ENCODE results near the gene ADAP1.

GRCh38 chr7:876972-877311, 77.5 kb downstream of the ADAP1 start:
- TF ChIP-seq GATA2 (IDR thresholded peaks at IDR 0.05; ENCODE audit: low read depth, low read length): no peak
- TF ChIP-seq GATA3 (IDR thresholded peaks at IDR 0.05; ENCODE audit: low read depth, low read length): no peak

Measured in SH-SY5Y (cell line).